ENCODE measurements around the gene BCAS3. TPM values are rescaled to one million over a fixed set of nuclear protein-coding genes. Genes with fewer than 3 reads are reported as not detected.
"Not testable (repeated sequence)": the region's sequence is repeated elsewhere in the genome, so short reads cannot be mapped to it uniquely, and the experiment has no call there.

BCAS3 gene
- total RNA-seq, 4 donors from 2014 or later: 42.1 to 84.7 (median 54.1) TPM

DNA sequence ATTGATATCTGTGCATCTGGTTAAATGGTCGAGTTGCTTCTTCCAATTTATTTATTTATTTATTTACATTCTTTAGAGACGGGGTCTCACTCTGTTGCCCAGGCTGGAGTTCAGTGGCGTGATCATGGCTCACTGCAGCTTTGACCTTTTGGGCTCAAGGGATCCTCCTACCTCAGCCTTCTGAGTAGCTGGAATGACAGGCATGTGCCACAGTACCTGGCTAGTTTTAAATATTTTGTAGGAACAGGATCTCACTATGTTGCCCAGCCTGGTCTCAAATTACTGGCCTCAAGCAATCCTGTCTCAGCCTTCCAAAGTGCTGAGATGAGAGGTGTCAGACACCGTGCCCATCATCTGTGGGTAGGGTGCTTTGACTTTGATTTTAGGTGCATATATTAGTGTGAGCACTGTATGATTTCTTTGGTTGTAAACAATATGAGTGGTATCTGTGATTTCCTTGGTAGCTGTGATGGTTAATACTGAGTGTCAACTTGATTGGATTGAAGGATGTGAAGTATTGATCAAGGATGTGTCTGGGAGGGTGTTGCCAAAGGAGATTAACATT lies 90.2 kb downstream of the BCAS3 start:
- intact Hi-C loops (cut with DNase I; ENCODE audit: low total_unique reads): no loop called here
- H3K4me3 ChIP-seq (ENCODE audit: low read depth, poor library complexity, severe bottlenecking): no peak overlapping the region
- no peak for TF ChIP-seq POLR2A (IDR thresholded peaks at IDR 0.05)
- TF ChIP-seq, protein P1, sequence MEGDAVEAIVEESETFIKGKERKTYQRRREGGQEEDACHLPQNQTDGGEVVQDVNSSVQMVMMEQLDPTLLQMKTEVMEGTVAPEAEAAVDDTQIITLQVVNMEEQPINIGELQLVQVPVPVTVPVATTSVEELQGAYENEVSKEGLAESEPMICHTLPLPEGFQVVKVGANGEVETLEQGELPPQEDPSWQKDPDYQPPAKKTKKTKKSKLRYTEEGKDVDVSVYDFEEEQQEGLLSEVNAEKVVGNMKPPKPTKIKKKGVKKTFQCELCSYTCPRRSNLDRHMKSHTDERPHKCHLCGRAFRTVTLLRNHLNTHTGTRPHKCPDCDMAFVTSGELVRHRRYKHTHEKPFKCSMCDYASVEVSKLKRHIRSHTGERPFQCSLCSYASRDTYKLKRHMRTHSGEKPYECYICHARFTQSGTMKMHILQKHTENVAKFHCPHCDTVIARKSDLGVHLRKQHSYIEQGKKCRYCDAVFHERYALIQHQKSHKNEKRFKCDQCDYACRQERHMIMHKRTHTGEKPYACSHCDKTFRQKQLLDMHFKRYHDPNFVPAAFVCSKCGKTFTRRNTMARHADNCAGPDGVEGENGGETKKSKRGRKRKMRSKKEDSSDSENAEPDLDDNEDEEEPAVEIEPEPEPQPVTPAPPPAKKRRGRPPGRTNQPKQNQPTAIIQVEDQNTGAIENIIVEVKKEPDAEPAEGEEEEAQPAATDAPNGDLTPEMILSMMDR (IDR thresholded peaks at IDR 0.05): no peak
- DNase-seq (ENCODE audit: low spot score in 2 of 2): no peak
- WGBS, 2 donors: 94 to 97% methylated on average over 4 of the region's 4 CpGs

DNA sequence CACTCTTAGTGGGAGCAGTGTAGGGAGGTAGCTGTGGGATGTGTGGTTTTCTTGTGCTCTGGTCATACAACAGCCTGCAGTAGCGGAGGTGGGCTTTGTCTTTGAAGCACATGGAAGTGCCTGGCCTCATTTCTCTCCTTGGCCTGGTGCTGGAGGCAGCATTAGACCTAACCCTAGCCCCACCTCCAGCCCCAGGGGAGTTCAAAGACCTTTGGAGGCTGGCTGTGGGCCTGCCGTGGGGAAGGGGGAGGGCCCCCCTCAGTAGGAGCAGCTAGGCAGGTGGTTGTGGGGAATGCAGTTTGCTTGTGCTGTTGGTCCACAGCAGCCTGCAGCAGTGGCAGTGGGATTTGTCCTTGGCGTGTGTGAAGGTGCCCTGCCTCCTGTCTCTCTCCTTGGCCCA lies 91.7 kb downstream of the BCAS3 start:
- TF ChIP-seq, protein P1 (IDR thresholded peaks at IDR 0.05): no peak
- TF ChIP-seq POLR2A (IDR thresholded peaks at IDR 0.05): no peak
- WGBS, 2 donors: 86 to 93% methylated on average over 3 of the region's 3 CpGs
- DNase-seq (ENCODE audit: low spot score in 2 of 2): no peak
- H3K4me3 ChIP-seq (ENCODE audit: low read depth, poor library complexity, severe bottlenecking): no peak overlapping the region
- intact Hi-C loops (cut with DNase I; ENCODE audit: low total_unique reads): no loop called here

DNA sequence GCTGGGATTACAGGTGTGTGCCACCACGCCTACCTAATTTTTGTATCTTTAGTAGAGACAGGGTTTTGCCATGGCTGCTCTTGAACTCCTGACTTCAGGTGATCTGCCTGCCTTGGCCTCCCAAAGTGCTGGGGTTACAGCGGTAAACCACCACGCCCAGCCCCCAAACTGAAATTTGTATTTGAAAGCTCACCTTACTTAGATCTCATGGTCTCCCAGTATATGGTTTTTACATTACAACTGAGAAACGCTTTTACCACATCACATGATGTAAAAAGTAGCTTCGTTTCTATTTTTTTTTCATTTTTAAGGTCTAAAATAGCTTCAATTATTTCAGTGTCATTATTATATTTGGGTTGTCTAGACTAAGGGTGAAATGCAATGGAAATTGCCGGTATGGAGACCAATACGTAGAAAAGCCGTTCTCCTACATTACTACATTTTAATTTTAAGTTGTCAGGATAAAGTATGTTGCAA lies 93.3 kb downstream of the BCAS3 start:
- 97 to 98% methylated on average over 8 of the region's 8 CpGs for WGBS, 2 donors
- no peak for TF ChIP-seq POLR2A (IDR thresholded peaks at IDR 0.05)
- TF ChIP-seq, protein P1 (IDR thresholded peaks at IDR 0.05): no peak
- intact Hi-C loops (cut with DNase I; ENCODE audit: low total_unique reads): no loop called here
- DNase-seq (ENCODE audit: low spot score in 2 of 2): no peak
- H3K4me3 ChIP-seq (ENCODE audit: low read depth, poor library complexity, severe bottlenecking): no peak overlapping the region

DNA sequence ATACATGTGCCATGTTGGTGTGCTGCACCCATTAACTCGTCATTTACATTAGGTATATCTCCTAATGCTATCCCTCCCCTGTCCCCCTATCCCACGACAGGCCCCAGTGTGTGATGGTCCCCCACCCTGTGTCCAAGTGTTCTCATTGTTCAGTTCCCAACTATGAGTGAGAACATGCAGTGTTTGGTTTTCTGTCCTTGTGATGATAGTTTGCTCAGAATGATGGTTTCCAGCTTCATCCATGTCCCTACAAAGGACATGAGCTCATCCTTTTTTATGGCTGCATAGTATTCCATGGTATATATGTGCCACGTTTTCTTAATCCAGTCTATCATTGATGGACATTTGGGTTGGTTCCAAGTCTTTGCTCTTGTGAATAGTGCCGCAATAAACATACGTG lies 94.0 kb downstream of the BCAS3 start:
- 96 to 97% methylated on average over 5 of the region's 5 CpGs for WGBS, 2 donors
- DNase-seq (ENCODE audit: low spot score in 2 of 2); H3K4me3 ChIP-seq (ENCODE audit: low read depth, poor library complexity, severe bottlenecking); intact Hi-C loops (cut with DNase I; ENCODE audit: low total_unique reads): not testable (repeated sequence)

DNA sequence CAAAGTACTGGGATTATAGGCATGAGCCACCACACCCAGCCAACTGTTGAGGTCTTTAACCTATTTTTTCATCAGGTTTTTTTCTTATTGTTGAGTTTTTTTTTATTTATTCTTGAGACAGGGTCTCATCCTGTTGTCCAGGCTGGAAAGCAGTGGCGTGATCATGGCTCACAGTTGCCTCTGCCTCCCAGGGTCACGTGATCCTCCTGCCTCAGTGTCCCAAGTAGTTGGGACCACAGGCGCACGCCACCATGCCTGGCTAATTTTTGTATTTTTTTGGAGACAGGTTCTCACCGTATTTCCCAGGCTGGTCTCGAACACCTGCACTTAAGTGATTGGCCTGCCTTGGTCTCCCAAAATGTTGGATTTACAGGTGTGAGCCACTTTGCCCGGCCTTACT lies 95.9 kb downstream of the BCAS3 start:
- no peak for TF ChIP-seq POLR2A (IDR thresholded peaks at IDR 0.05)
- TF ChIP-seq, protein P1 (IDR thresholded peaks at IDR 0.05): no peak
- no peak overlapping the region for H3K4me3 ChIP-seq (ENCODE audit: low read depth, poor library complexity, severe bottlenecking)
- intact Hi-C loops (cut with DNase I; ENCODE audit: low total_unique reads): no loop called here
- WGBS, 2 donors: 94 to 96% methylated on average over 7 of the region's 7 CpGs
- DNase-seq (ENCODE audit: low spot score in 2 of 2): no peak

DNA sequence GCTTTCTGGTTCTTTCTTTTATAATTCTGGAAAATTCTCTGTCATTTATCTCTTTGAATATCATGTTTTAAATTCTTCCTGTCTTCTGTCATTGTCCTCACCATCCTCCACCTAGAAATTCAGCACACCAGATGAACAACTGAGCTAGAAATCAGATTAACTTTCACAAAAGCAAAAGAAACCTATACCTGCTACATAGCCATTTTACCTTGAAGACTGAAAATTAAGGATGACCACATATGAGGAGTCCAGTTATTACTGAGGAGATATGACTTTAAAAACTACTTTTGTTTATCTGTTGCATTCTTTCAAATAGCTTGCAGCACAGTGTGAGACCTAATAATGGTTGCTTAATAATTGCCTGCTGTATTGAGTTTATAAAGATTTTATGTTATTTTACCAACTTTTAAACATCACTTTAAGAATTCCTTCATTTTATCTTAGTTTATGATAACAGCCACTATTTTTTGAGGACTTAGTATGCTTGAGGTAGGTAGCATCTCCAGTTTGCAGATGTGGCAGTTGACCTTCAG lies 104.3 kb downstream of the BCAS3 start:
- no peak overlapping the region for H3K4me3 ChIP-seq (ENCODE audit: low read depth, poor library complexity, severe bottlenecking)
- no peak for TF ChIP-seq POLR2A (IDR thresholded peaks at IDR 0.05)
- intact Hi-C loops (cut with DNase I; ENCODE audit: low total_unique reads): no loop called here
- no peak for DNase-seq (ENCODE audit: low spot score in 2 of 2)

DNA sequence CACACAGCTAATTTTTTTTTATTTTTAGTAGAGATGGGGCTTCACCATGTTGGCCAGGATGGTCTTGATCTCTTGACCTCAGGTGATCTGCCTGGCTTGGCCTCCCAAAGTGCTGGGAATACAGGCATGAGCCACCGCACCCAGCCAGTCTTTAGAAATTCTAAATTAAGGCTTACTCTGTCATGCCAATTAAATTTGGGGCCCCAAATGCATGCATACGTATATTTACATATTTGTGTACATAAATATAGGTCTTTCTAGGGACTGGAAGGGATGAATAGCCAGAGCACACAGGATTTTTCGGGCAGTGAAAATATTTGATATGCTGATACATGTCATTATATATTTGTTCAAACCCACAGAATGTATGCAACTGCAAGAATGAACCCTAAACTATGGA lies 105.1 kb downstream of the BCAS3 start:
- no peak for TF ChIP-seq POLR2A (IDR thresholded peaks at IDR 0.05)
- TF ChIP-seq, protein P1 (IDR thresholded peaks at IDR 0.05): no peak
- intact Hi-C loops (cut with DNase I; ENCODE audit: low total_unique reads): no loop called here
- 89 to 95% methylated on average over 3 of the region's 3 CpGs for WGBS, 2 donors
- DNase-seq (ENCODE audit: low spot score in 2 of 2): no peak
- no peak overlapping the region for H3K4me3 ChIP-seq (ENCODE audit: low read depth, poor library complexity, severe bottlenecking)

All from lower leg skin (tissue), 4 donors.